Vagina (tissue), 2 donors: ENCODE measurements around the gene MEGF6.

Source experiments
- POLR2A ChIP-seq, 2 donors: fragments of 450-650 bp; IDR thresholded peaks; one replicate each; pipeline ENCODE4 v1.6.1; 2017; ENCODE audit warnings: antibody characterized with exemption in 2 of 2, mild to moderate bottlenecking in 2 of 2, moderate library complexity in 2 of 2
- POLR2AphosphoS5 ChIP-seq, 2 donors: sonication (generic); formaldehyde crosslinking; IDR thresholded peaks; one replicate each; pipeline ENCODE4 v1.9.0; 2017; ENCODE audit warnings: antibody characterized with exemption in 2 of 2, mild to moderate bottlenecking in 2 of 2, low read depth in 1 of 2; ENCODE audit not compliant: insufficient read depth in 1 of 2
- TF ChIP-seq, protein P1 (sequence below), 3 experiments: fragments of 450-650 bp in 2 of 3; fragments of 200-600 bp in 1 of 3; sonication (generic) in 1 of 3; IDR thresholded peaks; one replicate each; pipeline ENCODE4 v1.5.1; 2017 to 2019; ENCODE audit warnings: antibody characterized with exemption in 3 of 3, mild to moderate bottlenecking in 2 of 3, moderate library complexity in 2 of 3

GRCh38 chr1:3494321-3495308, 116.7 kb downstream of the MEGF6 start:
- no peak for TF ChIP-seq POLR2A (IDR thresholded peaks at IDR 0.05)
- TF ChIP-seq, protein P1, sequence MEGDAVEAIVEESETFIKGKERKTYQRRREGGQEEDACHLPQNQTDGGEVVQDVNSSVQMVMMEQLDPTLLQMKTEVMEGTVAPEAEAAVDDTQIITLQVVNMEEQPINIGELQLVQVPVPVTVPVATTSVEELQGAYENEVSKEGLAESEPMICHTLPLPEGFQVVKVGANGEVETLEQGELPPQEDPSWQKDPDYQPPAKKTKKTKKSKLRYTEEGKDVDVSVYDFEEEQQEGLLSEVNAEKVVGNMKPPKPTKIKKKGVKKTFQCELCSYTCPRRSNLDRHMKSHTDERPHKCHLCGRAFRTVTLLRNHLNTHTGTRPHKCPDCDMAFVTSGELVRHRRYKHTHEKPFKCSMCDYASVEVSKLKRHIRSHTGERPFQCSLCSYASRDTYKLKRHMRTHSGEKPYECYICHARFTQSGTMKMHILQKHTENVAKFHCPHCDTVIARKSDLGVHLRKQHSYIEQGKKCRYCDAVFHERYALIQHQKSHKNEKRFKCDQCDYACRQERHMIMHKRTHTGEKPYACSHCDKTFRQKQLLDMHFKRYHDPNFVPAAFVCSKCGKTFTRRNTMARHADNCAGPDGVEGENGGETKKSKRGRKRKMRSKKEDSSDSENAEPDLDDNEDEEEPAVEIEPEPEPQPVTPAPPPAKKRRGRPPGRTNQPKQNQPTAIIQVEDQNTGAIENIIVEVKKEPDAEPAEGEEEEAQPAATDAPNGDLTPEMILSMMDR (IDR thresholded peaks at IDR 0.05) = no peak
- TF ChIP-seq POLR2AphosphoS5 (IDR thresholded peaks at IDR 0.05; ENCODE audit: insufficient read depth in 1 of 2, low read depth in 1 of 2) = no peak
